ENCODE measurements around the gene PSMG2. TPM values are rescaled to one million over a fixed set of nuclear protein-coding genes. Genes with fewer than 3 reads are reported as not detected.
A peak's percentile ranks its signal among the peaks of the same experiment; 100 is the strongest.

Gene PSMG2
- total and polyA plus RNA-seq, 2 of the 4 experiments (the other 2 are of a cell fraction), result 34.4 to 59.5 TPM

GRCh38 chr18:12747530-12748315 lies 44.9 kb downstream of the PSMG2 start:
- no peak overlapping the region for H3K4ac ChIP-seq (ENCODE audit: low read depth, low read length)
- dilution Hi-C loops (cut with HindIII; ENCODE audit: low sequenced_read_pairs, unreplicated experiment), result no loop called here
- H3K4me3 ChIP-seq (ENCODE audit: insufficient read depth, low read depth, low read length), result no peak overlapping the region
- H3K4me1 ChIP-seq (ENCODE audit: control insufficient read depth, insufficient read depth, low read length), result peaks cover 7% of the 10 kb centered on the region
- H3K14ac ChIP-seq (replicated peaks; ENCODE audit: low read depth, low read length), result no peak overlapping the region; the same call in 1 of the 2 replicates
- ATAC-seq (ENCODE audit: low read depth), result no peak
- no peaks in the 10 kb centered on the region for H3K9me3 ChIP-seq (ENCODE audit: control insufficient read depth, insufficient read depth, low read length)
- H3K36me3 ChIP-seq (ENCODE audit: control insufficient read depth, insufficient read depth, low read length), result no peaks in the 10 kb centered on the region
- WGBS, 2 experiments (ENCODE audit: extremely low coverage in 2 of 2, insufficient read length in 1 of 2), result no CpG with 5 or more reads among the region's 8 CpGs
- intact Hi-C loops (cut with micrococcal nuclease), result no loop called here
- H4K91ac ChIP-seq (ENCODE audit: insufficient read depth, low read depth, low read length), result no peak overlapping the region; the same call in 1 of the 2 replicates
- no peaks in the 10 kb centered on the region for H3K27me3 ChIP-seq (ENCODE audit: control insufficient read depth, insufficient read depth, low read length)
- H2BK120ac ChIP-seq (ENCODE audit: low read depth, low read length), result no peak overlapping the region
- no peak overlapping the region for H2AK9ac ChIP-seq (replicated peaks; ENCODE audit: low read depth, low read length, poor library complexity)
- DNase-seq, result peak; percentile 10
- ChIA-PET CTCF (interaction anchor here (0.6 to 1.0 kb wide), 2 partner anchors 14 to 118 kb away, joined by 3 to 4 read pairs; no protein-coding TSS in a partner anchor), POLR2A (ENCODE audit: unreplicated experiment) (interaction anchor here (0.6 kb wide), 1 partner anchor 136 kb away, joined by 7 read pairs; no protein-coding TSS in a partner anchor)
- no peak overlapping the region for H2BK15ac ChIP-seq (ENCODE audit: low read depth, low read length)
- peaks cover 4% of the 10 kb centered on the region; the same call in 1 of the 2 replicates for H3K9me1 ChIP-seq (ENCODE audit: insufficient read depth, low read length)
- no peak overlapping the region for H2BK5ac ChIP-seq (ENCODE audit: low read depth, low read length, poor library complexity, severe bottlenecking)
- peak overlapping the region; percentile 34 for H2AFZ ChIP-seq (replicated peaks; ENCODE audit: low read length, poor library complexity)
- no peak overlapping the region for H3K56ac ChIP-seq (ENCODE audit: extremely low read depth, insufficient read depth, low read length)
- no peak overlapping the region for H3K9ac ChIP-seq (ENCODE audit: low read depth, low read length)
- H4K8ac ChIP-seq (ENCODE audit: low read depth in 2 of 2, low read length in 2 of 2), result no peak overlapping the region
- in situ Hi-C loops (cut with MboI; ENCODE audit: low sequenced_read_pairs), result loop anchor here (10.0 to 25.0 kb wide), 2 partner anchors 147 to 415 kb away; no protein-coding TSS in a partner anchor
- H4K20me1 ChIP-seq (ENCODE audit: insufficient read depth, low read length), result no peaks in the 10 kb centered on the region
- H4K5ac ChIP-seq (ENCODE audit: low read depth, low read length), result no peak overlapping the region
- H3K27ac ChIP-seq (ENCODE audit: insufficient read depth, low read length), result no peak overlapping the region
- H3K23ac ChIP-seq (ENCODE audit: low read depth, low read length), result no peak overlapping the region
- peak overlapping the region; percentile 80; the same call in 1 of the 2 replicates for H3K18ac ChIP-seq (ENCODE audit: low read depth, low read length)
- no TSS peak for BruUV-seq (replicated peaks)
- no peak overlapping the region for H2BK20ac ChIP-seq (ENCODE audit: low read depth, low read length)
- no peak overlapping the region for H3K4me2 ChIP-seq (ENCODE audit: low read depth, low read length)
- 0 out of 2 replicates have a peak overlapping the region, but pooled peaks have one; percentile 40 for H2AK5ac ChIP-seq (ENCODE audit: low read depth, low read length)
- H3K79me1 ChIP-seq (ENCODE audit: low read depth in 1 of 2, low read length in 2 of 2), result no peaks in the 10 kb centered on the region
- no peak for TF ChIP-seq NFE2L2 (IDR thresholded peaks at IDR 0.05; ENCODE audit: low read depth, low read length)
- no peak for TF ChIP-seq RAD21 (IDR thresholded peaks at IDR 0.05; ENCODE audit: low read length)
- no peak for TF ChIP-seq MAFK (IDR thresholded peaks at IDR 0.05; ENCODE audit: low read depth, low read length)
- TF ChIP-seq CTCF (conservative IDR thresholded peaks at IDR 0.05; ENCODE audit: low read depth, low read length), result no peak
- TF ChIP-seq RCOR1 (IDR thresholded peaks at IDR 0.05; ENCODE audit: insufficient replicate concordance, low read length), result no peak
- TF ChIP-seq SMC3 (IDR thresholded peaks at IDR 0.05; ENCODE audit: low read depth, low read length), result no peak
- no peak for TF ChIP-seq CEBPB (IDR thresholded peaks at IDR 0.05; ENCODE audit: low read depth, low read length)
- no peak for TF ChIP-seq MXI1 (IDR thresholded peaks at IDR 0.05; ENCODE audit: borderline replicate concordance, low read depth, low read length)
- no peak for TF ChIP-seq BHLHE40 (IDR thresholded peaks at IDR 0.05; ENCODE audit: low read depth, low read length)
- TF ChIP-seq, protein P1, sequence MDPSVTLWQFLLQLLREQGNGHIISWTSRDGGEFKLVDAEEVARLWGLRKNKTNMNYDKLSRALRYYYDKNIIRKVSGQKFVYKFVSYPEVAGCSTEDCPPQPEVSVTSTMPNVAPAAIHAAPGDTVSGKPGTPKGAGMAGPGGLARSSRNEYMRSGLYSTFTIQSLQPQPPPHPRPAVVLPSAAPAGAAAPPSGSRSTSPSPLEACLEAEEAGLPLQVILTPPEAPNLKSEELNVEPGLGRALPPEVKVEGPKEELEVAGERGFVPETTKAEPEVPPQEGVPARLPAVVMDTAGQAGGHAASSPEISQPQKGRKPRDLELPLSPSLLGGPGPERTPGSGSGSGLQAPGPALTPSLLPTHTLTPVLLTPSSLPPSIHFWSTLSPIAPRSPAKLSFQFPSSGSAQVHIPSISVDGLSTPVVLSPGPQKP (IDR thresholded peaks at IDR 0.05; ENCODE audit: borderline replicate concordance, low read depth, low read length), result no peak
- TF ChIP-seq, protein P2, sequence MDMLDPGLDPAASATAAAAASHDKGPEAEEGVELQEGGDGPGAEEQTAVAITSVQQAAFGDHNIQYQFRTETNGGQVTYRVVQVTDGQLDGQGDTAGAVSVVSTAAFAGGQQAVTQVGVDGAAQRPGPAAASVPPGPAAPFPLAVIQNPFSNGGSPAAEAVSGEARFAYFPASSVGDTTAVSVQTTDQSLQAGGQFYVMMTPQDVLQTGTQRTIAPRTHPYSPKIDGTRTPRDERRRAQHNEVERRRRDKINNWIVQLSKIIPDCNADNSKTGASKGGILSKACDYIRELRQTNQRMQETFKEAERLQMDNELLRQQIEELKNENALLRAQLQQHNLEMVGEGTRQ (IDR thresholded peaks at IDR 0.05; ENCODE audit: low read depth, low read length), result no peak
- TF ChIP-seq CHD1 (IDR thresholded peaks at IDR 0.05; ENCODE audit: low read depth, low read length), result no peak
- TF ChIP-seq RFX5 (IDR thresholded peaks at IDR 0.05; ENCODE audit: low read depth, low read length), result no peak
- TF ChIP-seq MAZ (IDR thresholded peaks at IDR 0.05; ENCODE audit: borderline replicate concordance, low read depth, low read length), result no peak

Measured in IMR-90 (cell line).